ENCODE results near the gene MYO1E. TPM values are rescaled to one million over a fixed set of nuclear protein-coding genes. Genes with fewer than 3 reads are reported as not detected.

The MYO1E gene
- total RNA-seq, 4 donors from 2014 or later = 23.3 to 99.8 (median 66.5) TPM

DNA sequence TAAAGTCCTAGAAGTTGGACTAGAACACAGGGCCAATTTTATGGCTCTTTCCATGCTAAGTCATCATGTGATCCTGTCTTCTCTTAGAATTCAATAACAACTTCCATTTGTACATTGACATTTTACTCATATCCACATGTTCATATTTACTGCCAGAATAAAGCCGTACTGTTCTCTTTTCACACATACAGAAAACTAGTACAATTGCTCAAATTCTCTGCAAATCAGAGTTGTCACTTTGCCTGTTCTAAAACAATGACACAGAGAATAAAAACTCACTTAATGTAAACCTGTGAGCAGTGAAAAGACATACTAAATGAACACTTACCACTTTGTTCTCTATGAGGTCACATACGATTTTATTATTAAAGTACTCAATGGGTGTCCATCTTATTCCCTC lies 162.5 kb downstream of the MYO1E start:
- no peak for DNase-seq
- Histone ChIP-seq H3K27ac (no peak overlapping the region), H3K27me3 (no peaks in the 10 kb centered on the region), H3K4me1 (no peaks in the 10 kb centered on the region), H3K4me3 (no peak overlapping the region), H3K9me3 (no peaks in the 10 kb centered on the region), H3K36me3 (no peaks in the 10 kb centered on the region)
- intact Hi-C loops (cut with DNase I; ENCODE audit: low total_unique reads) = no loop called here
- no peak for TF ChIP-seq POLR2A (IDR thresholded peaks at IDR 0.05)
- TF ChIP-seq, protein P1, sequence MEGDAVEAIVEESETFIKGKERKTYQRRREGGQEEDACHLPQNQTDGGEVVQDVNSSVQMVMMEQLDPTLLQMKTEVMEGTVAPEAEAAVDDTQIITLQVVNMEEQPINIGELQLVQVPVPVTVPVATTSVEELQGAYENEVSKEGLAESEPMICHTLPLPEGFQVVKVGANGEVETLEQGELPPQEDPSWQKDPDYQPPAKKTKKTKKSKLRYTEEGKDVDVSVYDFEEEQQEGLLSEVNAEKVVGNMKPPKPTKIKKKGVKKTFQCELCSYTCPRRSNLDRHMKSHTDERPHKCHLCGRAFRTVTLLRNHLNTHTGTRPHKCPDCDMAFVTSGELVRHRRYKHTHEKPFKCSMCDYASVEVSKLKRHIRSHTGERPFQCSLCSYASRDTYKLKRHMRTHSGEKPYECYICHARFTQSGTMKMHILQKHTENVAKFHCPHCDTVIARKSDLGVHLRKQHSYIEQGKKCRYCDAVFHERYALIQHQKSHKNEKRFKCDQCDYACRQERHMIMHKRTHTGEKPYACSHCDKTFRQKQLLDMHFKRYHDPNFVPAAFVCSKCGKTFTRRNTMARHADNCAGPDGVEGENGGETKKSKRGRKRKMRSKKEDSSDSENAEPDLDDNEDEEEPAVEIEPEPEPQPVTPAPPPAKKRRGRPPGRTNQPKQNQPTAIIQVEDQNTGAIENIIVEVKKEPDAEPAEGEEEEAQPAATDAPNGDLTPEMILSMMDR (IDR thresholded peaks at IDR 0.05) = no peak

DNA sequence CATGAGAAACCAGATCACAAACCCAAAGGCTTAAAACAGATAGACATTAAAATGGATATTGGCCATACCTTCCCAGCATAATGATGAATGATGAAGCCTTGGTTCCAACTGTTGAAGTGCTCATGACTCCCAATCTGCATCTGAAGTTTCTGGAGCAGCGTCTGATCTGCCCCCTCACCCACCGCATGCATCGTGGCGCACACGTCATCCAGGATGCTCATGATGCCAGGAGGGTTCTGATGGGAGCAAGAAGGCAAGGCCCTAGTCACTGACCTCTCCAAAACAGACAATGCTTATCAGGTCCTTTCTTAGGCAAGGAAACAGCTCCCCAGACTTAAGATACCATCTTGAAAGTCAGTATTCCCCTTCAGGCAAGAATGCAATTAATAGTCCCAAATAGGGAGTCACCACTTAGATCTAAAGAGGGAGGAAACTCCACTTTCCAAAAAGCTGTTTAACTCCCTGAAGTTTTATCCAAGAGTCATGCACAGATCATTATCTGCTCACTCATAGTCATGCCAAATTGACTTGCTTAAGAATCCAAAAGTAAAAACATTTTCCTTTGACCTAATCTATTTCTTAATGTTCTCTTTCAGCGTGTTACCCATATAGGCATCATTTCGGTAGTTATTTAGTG lies 163.9 kb downstream of the MYO1E start:
- no peaks in the 10 kb centered on the region for H3K9me3 ChIP-seq
- intact Hi-C loops (cut with DNase I; ENCODE audit: low total_unique reads) = no loop called here
- H3K4me3 ChIP-seq = no peak overlapping the region
- H3K27ac ChIP-seq = peak overlapping the region; percentile 20 to 22
- H3K27me3 ChIP-seq = no peaks in the 10 kb centered on the region
- H3K36me3 ChIP-seq = no peaks in the 10 kb centered on the region
- TF ChIP-seq POLR2A (IDR thresholded peaks at IDR 0.05) = no peak
- TF ChIP-seq, protein P1 (IDR thresholded peaks at IDR 0.05) = peak in 1 of 4 experiments; percentile 18
- DNase-seq = no peak
- no peaks in the 10 kb centered on the region for H3K4me1 ChIP-seq

DNA sequence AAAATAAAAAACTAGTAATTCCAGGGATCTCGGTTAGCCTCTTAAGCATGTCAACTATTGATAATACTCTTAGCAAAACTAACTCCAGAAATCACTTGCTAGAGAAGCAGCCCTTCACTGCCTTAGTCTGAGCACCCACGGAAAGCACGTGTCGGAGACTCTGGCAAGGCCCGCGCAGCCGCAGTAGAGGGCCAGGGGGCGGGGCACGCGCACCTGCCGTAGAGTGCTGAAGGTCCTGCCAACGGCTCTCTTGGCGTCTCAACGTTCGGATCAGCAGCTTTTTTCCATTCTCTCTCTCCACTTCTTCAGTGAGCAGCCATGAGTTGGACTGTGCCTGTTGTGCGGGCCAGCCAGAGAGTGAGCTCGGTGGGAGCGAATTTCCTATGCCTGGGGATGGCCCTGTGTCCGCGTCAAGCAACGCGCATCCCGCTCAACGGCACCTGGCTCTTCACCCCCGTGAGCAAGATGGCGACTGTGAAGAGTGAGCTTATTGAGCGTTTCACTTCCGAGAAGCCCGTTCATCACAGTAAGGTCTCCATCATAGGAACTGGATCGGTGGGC lies 166.0 kb downstream of the MYO1E start, which contains the start of gene LDHAL6B:
Gene LDHAL6B (plus strand): TSS at position 221 of the 561 bp plus-strand sequence. CDS start 98 bp downstream, at position 319.
- intact Hi-C loops (cut with DNase I; ENCODE audit: low total_unique reads) = no loop called here
- TF ChIP-seq, protein P1 (IDR thresholded peaks at IDR 0.05) = no peak
- TF ChIP-seq POLR2A (IDR thresholded peaks at IDR 0.05) = no peak
- Histone ChIP-seq H3K4me3 (no peak within 1 kb of the TSS), H3K36me3 (no peaks in the 10 kb centered on the region), H3K27ac (no peak within 1 kb of the TSS), H3K4me1 (no peaks in the 10 kb centered on the region), H3K27me3 (no peaks in the 10 kb centered on the region), H3K9me3 (no peaks in the 10 kb centered on the region)
- no peak for DNase-seq

DNA sequence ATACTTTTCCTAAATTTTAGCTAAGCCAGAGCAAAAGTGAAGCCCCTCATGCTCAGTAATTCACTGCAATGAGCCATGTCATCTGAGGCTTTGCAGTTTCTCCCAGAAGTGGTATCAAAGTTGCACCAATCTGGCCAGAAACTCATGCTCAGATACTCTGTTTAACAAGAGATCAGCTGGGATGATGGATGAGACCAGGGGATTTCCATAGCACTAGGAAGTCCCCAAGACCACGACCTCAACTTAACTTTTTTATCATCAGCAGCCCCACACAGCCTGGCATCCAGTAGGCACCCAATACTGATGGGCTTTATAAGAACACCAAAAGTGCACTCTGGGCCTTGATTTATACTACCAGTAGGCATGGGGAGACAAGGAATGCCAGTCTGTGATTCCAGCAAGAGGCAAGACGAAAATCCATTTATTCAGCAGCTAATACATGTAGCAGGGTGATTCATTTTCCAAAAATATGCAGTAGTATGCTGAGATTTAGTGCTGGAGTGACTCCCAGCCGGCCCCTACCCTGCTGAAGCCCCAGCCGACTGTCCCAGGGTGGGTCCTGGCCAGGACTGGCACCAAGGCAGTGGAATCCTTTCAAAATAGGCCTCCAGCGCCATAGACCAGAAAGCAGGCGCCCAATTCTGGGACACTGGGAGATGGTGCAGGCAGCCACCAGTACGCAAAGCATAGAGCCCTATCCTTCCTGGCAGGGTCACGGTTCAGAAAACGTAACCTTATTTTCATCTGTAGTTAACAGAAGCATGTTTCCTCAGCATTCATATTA lies 166.6 kb downstream of the MYO1E start:
- Histone ChIP-seq H3K27ac (no peak overlapping the region), H3K4me1 (no peaks in the 10 kb centered on the region), H3K9me3 (no peaks in the 10 kb centered on the region), H3K36me3 (no peaks in the 10 kb centered on the region), H3K4me3 (no peak overlapping the region), H3K27me3 (no peaks in the 10 kb centered on the region)
- no peak for DNase-seq
- intact Hi-C loops (cut with DNase I; ENCODE audit: low total_unique reads) = no loop called here
- TF ChIP-seq, protein P1 (IDR thresholded peaks at IDR 0.05) = no peak
- no peak for TF ChIP-seq POLR2A (IDR thresholded peaks at IDR 0.05)

DNA sequence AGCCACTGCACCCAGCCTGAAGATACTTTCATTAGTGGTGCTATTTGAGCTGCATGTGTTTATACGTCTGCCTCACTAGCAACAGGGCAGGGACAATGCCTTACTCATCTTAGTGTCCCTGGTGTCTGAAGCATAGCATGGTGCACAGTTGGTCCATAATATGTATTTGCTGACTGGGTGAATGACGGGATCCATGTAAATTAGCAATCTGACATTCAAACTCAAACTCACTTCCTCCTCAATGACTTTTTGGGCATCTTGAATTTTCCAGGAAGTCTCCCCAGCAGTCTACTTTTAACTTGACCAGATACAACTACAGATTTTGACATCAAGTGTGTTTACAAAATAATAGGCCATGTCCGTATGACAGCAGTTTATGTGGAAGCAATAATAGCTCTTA lies 169.0 kb downstream of the MYO1E start:
- no peaks in the 10 kb centered on the region for H3K9me3 ChIP-seq
- intact Hi-C loops (cut with DNase I; ENCODE audit: low total_unique reads) = no loop called here
- no peak overlapping the region for H3K27ac ChIP-seq
- H3K4me1 ChIP-seq = no peaks in the 10 kb centered on the region
- no peak for TF ChIP-seq POLR2A (IDR thresholded peaks at IDR 0.05)
- TF ChIP-seq, protein P1 (IDR thresholded peaks at IDR 0.05) = no peak
- H3K4me3 ChIP-seq = no peak overlapping the region
- H3K36me3 ChIP-seq = no peaks in the 10 kb centered on the region
- no peaks in the 10 kb centered on the region for H3K27me3 ChIP-seq
- no peak for DNase-seq

All from uterus (tissue), 4 donors.